ENCODE data around the gene INTS11.
"Not testable (repeated sequence)": the region's sequence is repeated elsewhere in the genome, so short reads cannot be mapped to it uniquely, and the experiment has no call there.

Gene INTS11

GRCh38 chr1:1327291-1327690 is 2.8 kb upstream of the INTS11 start:
- no peak for DNase-seq

- no peak for DNase-seq
Observed at GRCh38 chr1:1326075-1326605, 1.7 kb upstream of the INTS11 start.

- no peak for DNase-seq
Observed at GRCh38 chr1:1325288-1326074, 1.0 kb upstream of the INTS11 start.

DNA sequence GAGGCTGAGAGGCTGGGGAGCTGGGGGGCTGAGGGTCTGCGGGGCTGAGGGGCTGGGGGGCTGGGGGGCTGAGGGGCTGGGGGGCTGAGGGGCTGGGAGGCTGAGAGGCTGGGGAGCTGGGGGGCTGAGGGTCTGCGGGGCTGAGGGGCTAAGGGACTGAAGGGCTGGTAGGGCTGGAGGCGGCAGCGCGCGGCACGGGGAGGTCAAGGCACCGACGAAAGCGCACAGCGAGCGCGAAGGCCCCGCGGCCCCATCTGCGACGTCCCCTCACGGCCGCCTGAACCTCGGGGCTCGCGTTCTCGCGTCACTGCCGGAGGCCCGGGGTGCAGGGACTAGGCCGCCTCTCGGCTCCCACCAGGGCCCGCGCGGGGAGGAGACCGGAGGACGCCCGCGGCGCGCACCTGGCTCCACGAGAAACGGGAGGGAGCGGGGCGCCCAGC is 356 bp downstream of the INTS11 start:
- no peak for DNase-seq

GRCh38 chr1:1322952-1323351 is 1.5 kb downstream of the INTS11 start:
- no peak for DNase-seq

DNA sequence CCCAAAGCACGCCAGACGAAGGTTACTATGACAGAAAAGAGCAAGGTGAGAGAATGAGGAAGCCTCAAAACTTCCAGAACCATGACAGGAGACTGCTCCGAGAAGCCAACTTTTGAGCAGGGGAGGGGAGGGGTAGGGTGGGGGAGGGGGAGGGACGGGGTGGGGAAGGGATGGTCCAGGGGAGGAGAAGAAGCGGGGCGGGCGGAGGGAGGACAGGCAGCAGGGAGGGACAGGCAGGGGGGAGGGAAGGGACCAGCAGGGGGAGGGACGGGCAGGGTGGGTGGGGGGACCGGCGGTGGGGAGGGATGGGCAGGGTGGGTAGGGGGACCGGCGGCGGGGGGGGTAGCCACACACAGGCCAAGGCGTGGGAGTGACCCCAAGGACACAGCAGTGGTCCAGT is 2.0 kb downstream of the INTS11 start:
- DNase-seq: no peak

DNA sequence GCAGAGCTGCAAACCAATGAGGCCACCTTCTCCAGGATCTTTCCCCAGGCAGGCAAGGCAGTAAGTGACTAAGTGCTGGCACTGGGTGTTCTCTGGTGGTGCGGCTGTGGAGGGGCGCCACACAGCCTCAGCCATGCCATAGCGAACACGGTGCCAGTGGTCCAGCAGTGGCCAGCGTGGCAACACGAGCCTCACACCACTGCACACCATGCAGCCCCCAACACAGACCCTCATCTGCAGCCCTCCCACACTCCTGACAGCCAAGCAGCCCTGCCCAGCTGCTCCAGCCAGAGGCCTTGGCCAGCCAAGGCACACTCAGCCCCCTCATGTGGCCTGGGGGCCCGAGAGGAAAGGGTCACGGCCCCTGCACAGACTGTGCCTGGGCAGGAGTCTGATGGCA is 3.0 kb downstream of the INTS11 start:
- no peak for DNase-seq

DNA sequence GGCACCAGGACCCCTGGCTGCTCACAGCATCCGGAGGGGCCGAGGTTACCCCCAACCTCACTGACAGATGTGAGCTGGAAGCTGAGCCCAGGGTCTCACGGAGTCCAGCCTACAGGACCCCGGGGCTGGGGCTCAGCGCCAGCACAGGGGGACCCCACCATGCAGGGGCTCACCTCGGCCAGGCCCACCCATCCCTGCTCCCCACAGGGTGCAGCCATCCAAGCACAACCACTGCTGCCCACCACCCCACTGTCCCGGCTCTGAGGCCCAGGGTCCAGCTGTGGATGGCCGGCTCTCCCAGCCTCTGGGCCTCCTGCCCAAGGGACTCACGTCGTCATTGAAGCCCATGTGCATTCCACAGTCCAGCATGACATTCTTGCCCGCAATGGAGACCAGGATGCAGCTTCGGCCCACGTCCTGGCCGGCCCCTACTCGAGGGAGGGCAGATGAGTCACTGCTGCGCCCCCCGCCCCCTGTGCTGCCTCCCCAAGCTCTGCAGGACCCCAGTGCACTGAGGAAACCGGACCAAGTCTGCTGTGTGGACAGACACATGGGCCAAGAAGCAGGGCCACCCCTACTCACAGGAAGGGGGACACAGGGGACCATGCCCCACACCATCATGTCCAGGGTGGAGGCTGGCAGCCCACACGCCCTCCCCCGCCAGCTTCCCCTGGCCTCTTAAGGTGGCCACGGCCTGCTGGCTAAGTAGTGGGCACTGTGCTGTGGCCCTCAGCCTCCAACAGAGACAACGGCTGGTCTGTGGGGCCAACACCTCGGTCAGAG is 3.6 kb downstream of the INTS11 start:
- DNase-seq: no peak

- no peak for DNase-seq
Observed at GRCh38 chr1:1319646-1319941, 4.9 kb downstream of the INTS11 start.

- DNase-seq: no peak
Observed at GRCh38 chr1:1318777-1319645, 5.4 kb downstream of the INTS11 start.

GRCh38 chr1:1318131-1318652 is 6.3 kb downstream of the INTS11 start:
- DNase-seq: no peak

- no peak for DNase-seq
Observed at GRCh38 chr1:1317420-1317819, 7.0 kb downstream of the INTS11 start.

DNA sequence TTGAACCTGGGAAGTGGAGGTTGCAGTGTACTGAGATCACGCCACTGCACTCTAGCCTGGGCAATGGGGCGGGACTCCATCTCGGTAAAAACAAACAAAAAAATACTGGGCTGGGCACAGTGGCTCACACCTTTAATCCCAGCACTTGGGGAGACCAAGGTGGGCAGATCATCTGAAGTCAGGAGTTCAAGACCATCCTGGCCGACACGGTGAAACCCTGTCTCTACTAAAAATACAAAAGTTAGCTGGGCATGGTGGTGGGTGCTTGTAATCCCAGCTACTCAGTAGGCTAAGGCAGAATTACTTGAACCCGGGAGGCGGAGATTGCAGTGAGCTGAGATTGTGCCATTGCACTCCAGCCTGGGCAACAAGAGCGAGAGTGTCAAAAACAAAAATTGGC is 8.3 kb downstream of the INTS11 start:
- DNase-seq: not testable (repeated sequence)

- no peak for DNase-seq
Observed at GRCh38 chr1:1315435-1315954, 9.0 kb downstream of the INTS11 start.

DNA sequence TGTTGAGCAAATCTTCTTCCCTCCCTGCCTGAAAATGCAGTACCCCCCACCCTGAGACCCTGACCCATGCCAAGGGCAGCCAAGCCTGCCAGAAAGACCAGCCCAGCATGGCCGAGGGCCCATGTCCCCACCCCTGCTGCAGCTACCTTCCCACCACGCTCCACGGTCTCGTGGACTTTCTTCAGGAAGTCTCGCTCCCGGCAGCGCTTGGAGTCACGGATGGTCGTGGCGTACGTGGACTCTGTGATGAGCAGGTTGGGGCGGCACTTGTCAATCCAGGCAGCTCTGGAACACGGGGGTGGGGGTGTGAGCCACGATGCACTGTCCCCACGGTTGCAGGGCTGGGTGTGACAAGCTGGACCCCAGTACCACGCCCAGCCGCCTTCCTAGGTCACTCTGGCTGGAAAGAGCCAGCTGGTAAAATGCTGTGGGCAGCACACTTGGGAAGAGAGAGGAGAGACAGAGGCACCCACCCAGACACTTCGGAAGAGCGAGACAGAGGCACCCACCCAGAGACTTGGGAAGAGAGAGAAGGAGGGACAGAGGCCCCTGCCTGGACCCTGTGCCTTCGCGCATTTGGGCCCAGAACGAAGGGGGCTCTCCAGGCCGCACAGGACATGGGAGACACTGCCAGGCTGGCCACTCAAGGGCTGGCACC is 9.7 kb downstream of the INTS11 start:
- DNase-seq: no peak

- no peak for DNase-seq
Observed at GRCh38 chr1:1314237-1314586, 10.2 kb downstream of the INTS11 start.

- no peak for DNase-seq
Observed at GRCh38 chr1:1313500-1314236, 10.8 kb downstream of the INTS11 start.

DNA sequence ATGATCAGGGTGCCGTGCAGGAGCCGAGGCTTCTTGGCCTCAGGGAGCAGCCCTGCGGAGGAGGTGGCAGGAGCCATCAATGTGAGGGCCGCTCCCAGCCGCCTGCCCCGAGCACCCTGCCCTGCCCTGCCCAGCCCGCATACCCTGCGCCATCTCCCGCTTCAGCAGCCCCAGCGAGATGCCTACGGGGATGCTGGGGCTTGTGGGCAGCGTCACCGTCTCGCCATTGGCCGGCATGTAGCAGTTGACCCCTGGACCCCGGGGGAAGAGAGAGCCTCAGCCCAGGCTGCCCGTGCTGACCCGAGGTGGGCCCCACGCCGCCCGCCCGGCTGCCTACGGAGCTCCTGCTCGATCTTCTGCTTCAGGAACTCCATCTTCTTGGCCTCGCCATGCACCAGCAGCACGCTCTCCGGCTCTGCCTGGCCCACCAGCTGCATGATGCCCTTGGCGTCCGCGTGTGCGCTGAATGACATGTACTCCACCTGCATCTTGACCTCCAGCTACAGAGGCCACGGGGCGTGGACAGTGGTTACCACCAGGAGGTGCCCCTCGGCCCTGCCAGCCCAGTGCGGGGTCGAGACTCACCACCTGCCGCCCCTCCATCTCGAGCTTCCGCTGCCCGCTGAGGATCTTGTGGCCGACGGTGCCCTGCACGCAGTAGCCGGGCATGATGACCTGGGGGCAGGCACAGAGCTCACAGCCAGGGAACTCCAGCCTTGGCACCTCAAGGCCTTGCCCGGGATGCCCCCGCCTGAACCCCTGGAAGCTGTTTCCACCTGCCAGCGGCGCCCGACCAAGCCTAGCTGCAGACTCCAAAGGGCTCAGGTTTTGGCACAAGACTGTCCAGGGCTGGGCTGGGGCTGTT is 11.8 kb downstream of the INTS11 start:
- DNase-seq: no peak

- DNase-seq: no peak
Observed at GRCh38 chr1:1311107-1312104, 13.1 kb downstream of the INTS11 start.

Data from activated T-cell treated with anti-CD3 and anti-CD28 coated beads, Interleukin-2, amount 50 U/mL, for 1 hour (primary cell).